Brain microvascular endothelial cell (primary cell): ENCODE measurements around the gene CFAP45.

ENCODE experiments used
- DNase-seq: peaks from one replicate; pipeline ENCODE4 v3.0.0-alpha.2; 2020
- H3K27ac ChIP-seq: fragments of 250-450 bp; sonication (Bioruptor Pico); 2 replicates; pipeline ENCODE4 v1.5.1; 2020; ENCODE audit warnings: mild to moderate bottlenecking, moderate library complexity
- H3K27me3 ChIP-seq: fragments of 250-450 bp; sonication (Bioruptor Pico); replicated peaks from 2 replicates; pipeline ENCODE4 v1.5.1; 2020; ENCODE audit warnings: mild to moderate bottlenecking
- H3K36me3 ChIP-seq: fragments of 250-450 bp; sonication (Bioruptor Pico); replicated peaks from 2 replicates; pipeline ENCODE4 v1.5.1; 2020; ENCODE audit warnings: mild to moderate bottlenecking
- H3K4me3 ChIP-seq: 2 replicates; pipeline ENCODE4 v1.5.1; 2011; ENCODE audit warnings: low read depth, mild to moderate bottlenecking, control low read depth, low read length, moderate library complexity
- in situ Hi-C: cut with HindIII; loops from 2 replicates; pipeline ENCODE4 v1.10.0; 2017; ENCODE audit warnings: low sequenced_read_pairs, low pct_ligation_motif_present
- TF ChIP-seq, protein P1 (sequence below): IDR thresholded peaks from 2 replicates; pipeline ENCODE4 v1.5.1; 2011; ENCODE audit warnings: low read depth, mild to moderate bottlenecking, moderate library complexity, low read length, control low read depth, inconsistent platforms; ENCODE audit errors: missing control alignments

The CFAP45 gene

DNA sequence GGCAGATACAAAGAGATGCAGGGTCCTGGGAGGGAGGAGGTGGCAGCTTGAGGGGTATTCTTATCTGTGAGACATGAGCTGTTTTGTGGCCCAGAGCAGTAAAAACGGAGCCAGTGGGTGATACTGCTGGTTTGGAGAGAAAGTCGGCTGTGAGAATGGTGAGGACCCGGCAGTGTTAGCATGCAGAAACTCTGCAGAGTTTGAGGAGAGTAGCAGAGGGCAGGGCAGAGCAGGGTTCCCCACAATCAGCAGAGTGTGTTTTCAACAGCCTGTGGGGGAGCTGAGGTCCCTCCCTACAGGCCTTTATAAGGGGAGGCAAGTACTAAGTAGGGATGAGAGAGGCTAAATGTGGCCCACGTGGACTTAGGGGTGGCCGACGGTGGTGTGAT lies 72.9 kb downstream of the CFAP45 start:
- DNase-seq: no peak
- Histone ChIP-seq H3K27me3 (no peaks in the 10 kb centered on the region), H3K36me3 (no peaks in the 10 kb centered on the region), H3K4me3 (no peak overlapping the region), H3K27ac (no peak overlapping the region)
- TF ChIP-seq, protein P1, sequence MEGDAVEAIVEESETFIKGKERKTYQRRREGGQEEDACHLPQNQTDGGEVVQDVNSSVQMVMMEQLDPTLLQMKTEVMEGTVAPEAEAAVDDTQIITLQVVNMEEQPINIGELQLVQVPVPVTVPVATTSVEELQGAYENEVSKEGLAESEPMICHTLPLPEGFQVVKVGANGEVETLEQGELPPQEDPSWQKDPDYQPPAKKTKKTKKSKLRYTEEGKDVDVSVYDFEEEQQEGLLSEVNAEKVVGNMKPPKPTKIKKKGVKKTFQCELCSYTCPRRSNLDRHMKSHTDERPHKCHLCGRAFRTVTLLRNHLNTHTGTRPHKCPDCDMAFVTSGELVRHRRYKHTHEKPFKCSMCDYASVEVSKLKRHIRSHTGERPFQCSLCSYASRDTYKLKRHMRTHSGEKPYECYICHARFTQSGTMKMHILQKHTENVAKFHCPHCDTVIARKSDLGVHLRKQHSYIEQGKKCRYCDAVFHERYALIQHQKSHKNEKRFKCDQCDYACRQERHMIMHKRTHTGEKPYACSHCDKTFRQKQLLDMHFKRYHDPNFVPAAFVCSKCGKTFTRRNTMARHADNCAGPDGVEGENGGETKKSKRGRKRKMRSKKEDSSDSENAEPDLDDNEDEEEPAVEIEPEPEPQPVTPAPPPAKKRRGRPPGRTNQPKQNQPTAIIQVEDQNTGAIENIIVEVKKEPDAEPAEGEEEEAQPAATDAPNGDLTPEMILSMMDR: no peak
- in situ Hi-C loops: no loop called here

DNA sequence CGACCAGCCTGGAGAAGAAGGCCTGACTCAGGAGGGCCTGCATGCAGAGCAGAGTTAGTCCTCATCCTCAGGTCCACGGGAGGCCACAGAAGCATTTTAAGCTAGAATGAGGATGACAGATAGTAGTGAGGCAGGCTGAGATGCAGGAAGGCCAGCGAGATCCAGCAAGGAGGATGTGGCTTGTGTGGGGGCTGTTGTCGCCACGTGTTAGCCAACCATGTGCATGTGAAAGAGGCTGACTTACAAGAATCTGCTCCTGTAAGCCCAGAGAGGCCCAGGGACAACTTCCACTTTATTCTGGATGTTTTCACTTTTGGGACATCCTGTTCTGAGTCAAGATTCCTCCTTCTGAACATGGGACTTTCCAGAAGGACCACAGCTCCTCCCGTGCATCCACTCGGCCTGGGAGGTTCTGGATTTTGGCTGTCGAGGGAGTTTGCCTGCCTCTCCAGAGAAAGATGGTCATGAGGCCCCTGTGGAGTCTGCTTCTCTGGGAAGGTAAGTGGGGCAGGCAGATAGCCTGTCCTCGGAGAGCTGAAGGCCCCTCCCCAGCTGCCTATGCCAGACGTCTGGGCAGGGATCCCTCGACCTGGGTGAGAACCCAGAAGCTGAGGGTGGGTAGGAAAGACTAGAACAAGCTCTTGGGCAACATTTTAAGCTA lies 73.4 kb downstream of the CFAP45 start, which contains the start of gene SLAMF8:
Gene SLAMF8 (plus strand): TSS at position 433 of the 661 bp plus-strand sequence. CDS start 26 bp downstream, at position 459.
- DNase-seq: no peak
- Histone ChIP-seq H3K36me3 (no peaks in the 10 kb centered on the region), H3K27me3 (no peaks in the 10 kb centered on the region), H3K4me3 (no peak within 1 kb of the TSS), H3K27ac (no peak within 1 kb of the TSS)
- in situ Hi-C loops: no loop called here
- TF ChIP-seq, protein P1: no peak

DNA sequence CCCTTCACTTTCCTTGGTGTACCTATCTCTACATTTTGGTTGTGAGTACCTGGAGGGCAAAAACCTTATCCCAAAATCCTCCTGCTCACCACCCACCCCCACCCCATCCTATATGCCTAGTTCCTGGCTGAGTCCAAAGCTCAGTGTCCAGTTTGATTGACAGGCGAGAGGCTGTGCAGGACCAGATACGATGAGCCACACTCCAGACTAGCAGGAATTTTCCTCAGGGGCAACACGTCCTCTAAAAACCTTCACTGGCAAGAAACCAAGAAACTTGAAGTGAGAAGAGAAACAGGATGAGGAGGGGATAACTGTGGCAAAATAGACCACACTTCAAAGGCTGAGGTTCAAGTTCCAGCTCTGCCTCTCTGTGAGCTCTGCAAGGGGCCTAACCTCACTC lies 74.4 kb downstream of the CFAP45 start:
- DNase-seq: no peak
- Histone ChIP-seq H3K36me3 (no peaks in the 10 kb centered on the region), H3K4me3 (no peak overlapping the region), H3K27ac (no peak overlapping the region), H3K27me3 (peaks cover 2% of the 10 kb centered on the region)
- in situ Hi-C loops: no loop called here
- TF ChIP-seq, protein P1: no peak

DNA sequence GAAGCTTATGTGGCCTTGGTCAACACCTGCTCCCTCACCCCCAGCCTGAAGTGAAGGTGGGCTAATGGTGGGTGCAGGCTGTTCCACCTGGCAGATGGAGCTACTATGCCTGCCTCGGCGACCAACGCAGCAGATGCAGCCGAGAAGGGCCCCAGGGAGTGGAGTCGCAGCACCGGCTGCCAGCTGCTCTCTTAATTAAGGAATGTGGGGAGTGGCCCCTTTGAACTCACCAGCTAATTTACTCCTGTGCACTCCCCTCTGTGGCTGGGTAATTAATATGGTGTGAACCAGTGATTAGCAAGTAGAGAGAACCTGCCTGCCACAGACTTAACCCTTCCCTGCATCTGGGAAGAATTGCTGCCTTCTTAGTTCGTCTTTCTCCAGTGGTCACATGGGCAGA lies 76.6 kb downstream of the CFAP45 start:
- TF ChIP-seq, protein P1: no peak
- no peak for DNase-seq
- H3K36me3 ChIP-seq: no peaks in the 10 kb centered on the region
- H3K4me3 ChIP-seq: no peak overlapping the region
- no peak overlapping the region for H3K27ac ChIP-seq
- peaks cover 2% of the 10 kb centered on the region for H3K27me3 ChIP-seq
- in situ Hi-C loops: no loop called here
